Stomach (tissue), 4 donors: ENCODE results near the gene FGF12.

ENCODE experiments used
- EP300 ChIP-seq: sonication (generic); formaldehyde crosslinking; IDR thresholded peaks from one replicate; pipeline ENCODE4 v1.6.1; 2017; ENCODE audit warnings: antibody characterized with exemption
- POLR2A ChIP-seq, 4 donors: fragments of 450-650 bp; IDR thresholded peaks; one replicate each; pipeline ENCODE4 v1.6.1; 2016; ENCODE audit warnings: antibody characterized with exemption in 4 of 4, control low read depth in 2 of 4, mild to moderate bottlenecking in 1 of 4, moderate library complexity in 1 of 4
- POLR2AphosphoS5 ChIP-seq, 3 donors: sonication (generic); formaldehyde crosslinking; IDR thresholded peaks; one replicate each; pipeline ENCODE4 v1.6.1; 2016; ENCODE audit warnings: antibody characterized with exemption in 3 of 3
- TF ChIP-seq, protein P1 (sequence below), 7 experiments: fragments of 450-650 bp in 4 of 7; fragments of 200-600 bp in 3 of 7; sonication (generic) in 3 of 7; IDR thresholded peaks; one replicate each; pipeline ENCODE4 v1.5.1; 2016 to 2019; ENCODE audit warnings: antibody characterized with exemption in 7 of 7, control low read depth in 2 of 7, mild to moderate bottlenecking in 1 of 7

DNA sequence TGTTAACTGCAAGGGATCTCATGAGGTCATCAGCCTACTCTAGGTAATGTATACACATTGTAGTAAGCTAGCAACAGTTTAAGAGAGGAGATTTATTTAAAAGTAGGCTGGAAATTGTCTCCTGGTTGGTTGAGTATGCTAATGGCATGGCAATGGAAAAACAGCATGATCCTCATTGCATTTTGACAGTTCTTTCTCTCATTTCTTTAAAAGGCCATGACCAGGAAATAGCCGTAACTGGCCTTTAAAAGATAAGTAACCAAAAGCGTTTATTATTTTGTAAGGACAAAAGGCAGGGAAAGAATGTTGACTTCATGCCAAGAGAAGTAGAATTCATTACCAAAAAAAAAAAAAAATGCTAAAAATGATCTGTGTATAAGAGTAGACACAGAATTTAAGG lies 310.3 kb downstream of the FGF12 start:
- TF ChIP-seq, protein P1, sequence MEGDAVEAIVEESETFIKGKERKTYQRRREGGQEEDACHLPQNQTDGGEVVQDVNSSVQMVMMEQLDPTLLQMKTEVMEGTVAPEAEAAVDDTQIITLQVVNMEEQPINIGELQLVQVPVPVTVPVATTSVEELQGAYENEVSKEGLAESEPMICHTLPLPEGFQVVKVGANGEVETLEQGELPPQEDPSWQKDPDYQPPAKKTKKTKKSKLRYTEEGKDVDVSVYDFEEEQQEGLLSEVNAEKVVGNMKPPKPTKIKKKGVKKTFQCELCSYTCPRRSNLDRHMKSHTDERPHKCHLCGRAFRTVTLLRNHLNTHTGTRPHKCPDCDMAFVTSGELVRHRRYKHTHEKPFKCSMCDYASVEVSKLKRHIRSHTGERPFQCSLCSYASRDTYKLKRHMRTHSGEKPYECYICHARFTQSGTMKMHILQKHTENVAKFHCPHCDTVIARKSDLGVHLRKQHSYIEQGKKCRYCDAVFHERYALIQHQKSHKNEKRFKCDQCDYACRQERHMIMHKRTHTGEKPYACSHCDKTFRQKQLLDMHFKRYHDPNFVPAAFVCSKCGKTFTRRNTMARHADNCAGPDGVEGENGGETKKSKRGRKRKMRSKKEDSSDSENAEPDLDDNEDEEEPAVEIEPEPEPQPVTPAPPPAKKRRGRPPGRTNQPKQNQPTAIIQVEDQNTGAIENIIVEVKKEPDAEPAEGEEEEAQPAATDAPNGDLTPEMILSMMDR (IDR thresholded peaks at IDR 0.05) = no peak
- TF ChIP-seq POLR2A (IDR thresholded peaks at IDR 0.05) (no peak), POLR2AphosphoS5 (IDR thresholded peaks at IDR 0.05) (no peak), EP300 (no peak)
